Upper lobe of right lung (tissue), 1 donor: ENCODE measurements around the gene CSMD2. TPM values are rescaled to one million over a fixed set of nuclear protein-coding genes. Genes with fewer than 3 reads are reported as not detected.

Experiments used
- ATAC-seq: fragments of 200-7000 bp; cut with Tn5 transposase; one replicate; pipeline ENCODE4 v1.9.1; 2020; ENCODE audit warnings: mild to moderate bottlenecking, moderate library complexity
- DNase-seq: peaks from one replicate; pipeline ENCODE4 v3.0.0-alpha.2; 2020
- H3K27ac ChIP-seq: fragments of 200-600 bp; one replicate; pipeline ENCODE4 v1.8.0; 2022
- H3K27me3 ChIP-seq: fragments of 200-600 bp; one replicate; pipeline ENCODE4 v1.8.0; 2022; ENCODE audit warnings: mild to moderate bottlenecking
- H3K36me3 ChIP-seq: fragments of 200-600 bp; one replicate; pipeline ENCODE4 v1.8.0; 2022
- H3K4me1 ChIP-seq: fragments of 200-600 bp; one replicate; pipeline ENCODE4 v1.8.0; 2022
- H3K4me3 ChIP-seq: fragments of 200-600 bp; one replicate; pipeline ENCODE4 v1.8.0; 2022; ENCODE audit warnings: mild to moderate bottlenecking
- H3K9me3 ChIP-seq: fragments of 200-600 bp; one replicate; pipeline ENCODE4 v1.8.0; 2022
- intact Hi-C: fragments of 100-400 bp; cut with DNase I; formaldehyde crosslinking; loops from one replicate; pipeline ENCODE4 v1.11.0; 2022
- total RNA-seq: library from RNA; stranded (reverse); fragmentation: NEBNext Ultra II Directional; extraction: Animal tissue kit (Norgen Biotek cat#: 25700); gene quantifications from one replicate; pipeline ENCODE4 v1.2.1, GENCODE V29; 2021
- TF ChIP-seq, protein P1 (sequence below): fragments of 200-600 bp; IDR thresholded peaks from one replicate; pipeline ENCODE4 v1.8.0; 2022; ENCODE audit warnings: antibody characterized with exemption
- donor health status: DM: no; HTN: yes; CAD: no; lungs with severe emphysema.

The CSMD2 gene
- total RNA-seq, 1 donor from 2014 or later, result 0.67 TPM

- TF ChIP-seq, protein P1, sequence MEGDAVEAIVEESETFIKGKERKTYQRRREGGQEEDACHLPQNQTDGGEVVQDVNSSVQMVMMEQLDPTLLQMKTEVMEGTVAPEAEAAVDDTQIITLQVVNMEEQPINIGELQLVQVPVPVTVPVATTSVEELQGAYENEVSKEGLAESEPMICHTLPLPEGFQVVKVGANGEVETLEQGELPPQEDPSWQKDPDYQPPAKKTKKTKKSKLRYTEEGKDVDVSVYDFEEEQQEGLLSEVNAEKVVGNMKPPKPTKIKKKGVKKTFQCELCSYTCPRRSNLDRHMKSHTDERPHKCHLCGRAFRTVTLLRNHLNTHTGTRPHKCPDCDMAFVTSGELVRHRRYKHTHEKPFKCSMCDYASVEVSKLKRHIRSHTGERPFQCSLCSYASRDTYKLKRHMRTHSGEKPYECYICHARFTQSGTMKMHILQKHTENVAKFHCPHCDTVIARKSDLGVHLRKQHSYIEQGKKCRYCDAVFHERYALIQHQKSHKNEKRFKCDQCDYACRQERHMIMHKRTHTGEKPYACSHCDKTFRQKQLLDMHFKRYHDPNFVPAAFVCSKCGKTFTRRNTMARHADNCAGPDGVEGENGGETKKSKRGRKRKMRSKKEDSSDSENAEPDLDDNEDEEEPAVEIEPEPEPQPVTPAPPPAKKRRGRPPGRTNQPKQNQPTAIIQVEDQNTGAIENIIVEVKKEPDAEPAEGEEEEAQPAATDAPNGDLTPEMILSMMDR, result no peak
- Histone ChIP-seq H3K4me1 (no peaks in the 10 kb centered on the region), H3K36me3 (no peaks in the 10 kb centered on the region), H3K27me3 (no peaks in the 10 kb centered on the region), H3K27ac (no peak overlapping the region), H3K4me3 (no peak overlapping the region), H3K9me3 (no peaks in the 10 kb centered on the region)
- ATAC-seq, result peak; percentile 21
- DNase-seq, result no peak
- intact Hi-C loops, result no loop called here
Observed at GRCh38 chr1:33743221-33743998, 421.6 kb downstream of the CSMD2 start.

DNA sequence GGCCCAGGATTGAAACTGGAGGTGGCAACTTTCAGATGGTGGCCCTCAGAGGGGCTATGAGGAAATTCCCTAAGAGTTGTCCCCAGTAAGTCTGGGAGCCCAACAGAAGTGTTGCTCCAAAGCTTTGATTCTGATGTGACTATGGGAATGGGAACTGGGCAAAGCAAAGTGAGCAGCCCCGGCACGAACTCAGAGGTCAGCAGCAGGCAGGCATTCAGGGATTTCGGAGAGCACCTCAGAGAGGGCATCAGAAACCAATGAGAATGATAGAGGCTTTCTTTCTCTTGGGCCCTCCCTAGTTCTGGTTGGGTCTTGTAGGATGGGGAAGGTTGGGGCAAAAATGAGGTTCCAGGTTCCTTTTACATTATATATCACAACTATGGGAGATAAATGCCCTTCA is 422.4 kb downstream of the CSMD2 start:
- no peak overlapping the region for H3K4me3 ChIP-seq
- TF ChIP-seq, protein P1, result no peak
- intact Hi-C loops, result no loop called here
- ATAC-seq, result no peak
- DNase-seq, result no peak
- no peaks in the 10 kb centered on the region for H3K27me3 ChIP-seq
- no peaks in the 10 kb centered on the region for H3K36me3 ChIP-seq
- H3K9me3 ChIP-seq, result no peaks in the 10 kb centered on the region
- no peaks in the 10 kb centered on the region for H3K4me1 ChIP-seq
- H3K27ac ChIP-seq, result no peak overlapping the region

DNA sequence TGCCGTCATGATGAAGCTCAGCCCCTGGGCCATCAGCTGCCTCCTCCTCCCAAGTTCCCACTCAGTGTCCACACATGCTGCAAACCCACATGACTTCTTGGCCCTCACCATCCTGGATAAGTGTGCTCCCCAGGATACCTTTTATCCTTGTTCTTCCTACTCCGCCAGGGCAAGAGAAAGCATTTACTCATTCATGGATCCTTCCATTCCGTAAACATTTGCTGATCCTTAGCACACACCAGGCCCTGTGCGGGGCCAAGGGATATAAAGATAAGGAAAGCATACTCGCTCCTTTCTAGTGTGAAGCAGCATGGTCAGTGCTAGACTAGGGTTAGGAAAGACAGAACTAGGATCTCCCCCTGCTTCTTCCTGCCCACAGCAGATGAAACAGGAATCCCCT is 423.3 kb downstream of the CSMD2 start:
- H3K4me3 ChIP-seq, result no peak overlapping the region
- no peak for ATAC-seq

DNA sequence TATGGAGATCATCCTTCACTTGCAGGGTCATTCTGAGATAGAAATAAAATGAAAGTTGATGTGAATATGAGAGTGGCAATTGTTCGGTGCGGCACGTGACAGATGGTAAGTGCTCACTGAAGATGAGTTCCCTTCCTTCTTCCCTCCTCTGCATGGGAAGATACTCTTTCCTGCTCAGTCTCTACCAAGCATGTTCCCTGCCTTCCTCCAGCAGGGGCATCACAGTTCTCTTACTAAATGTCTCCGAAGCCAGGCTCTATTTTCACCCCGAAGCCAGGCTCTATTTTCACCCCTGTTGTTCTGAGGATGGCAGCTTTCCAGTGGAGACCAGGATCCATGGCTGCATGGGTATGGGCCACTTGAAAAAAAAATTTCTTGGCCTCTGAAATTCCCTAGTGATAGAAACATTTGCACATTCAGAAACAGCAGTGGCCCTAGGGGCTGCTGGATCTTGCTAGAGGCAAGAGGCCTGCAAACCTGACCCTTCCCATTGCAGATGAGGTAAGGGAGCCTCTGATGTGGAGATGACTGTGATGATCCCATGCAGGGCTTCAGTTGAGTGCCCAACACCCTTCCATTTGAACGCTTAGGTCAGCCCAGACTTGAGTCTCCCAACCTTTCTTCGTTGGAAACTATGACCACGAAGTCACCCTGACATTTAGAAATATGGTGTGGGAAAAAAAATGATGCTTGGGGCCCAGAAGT is 424.8 kb downstream of the CSMD2 start:
- Histone ChIP-seq H3K4me1 (no peaks in the 10 kb centered on the region), H3K36me3 (no peaks in the 10 kb centered on the region), H3K27ac (no peak overlapping the region), H3K9me3 (no peaks in the 10 kb centered on the region), H3K4me3 (no peak overlapping the region), H3K27me3 (no peaks in the 10 kb centered on the region)
- TF ChIP-seq, protein P1, result no peak
- DNase-seq (no peak), ATAC-seq (no peak)
- intact Hi-C loops, result no loop called here

More for the DNA sequence above, 423.3 kb downstream of the CSMD2 start:
- Histone ChIP-seq H3K9me3 (no peaks in the 10 kb centered on the region), H3K4me1 (no peaks in the 10 kb centered on the region), H3K27ac (no peak overlapping the region), H3K27me3 (no peaks in the 10 kb centered on the region), H3K36me3 (no peaks in the 10 kb centered on the region)
- intact Hi-C loops, result no loop called here
- TF ChIP-seq, protein P1, result no peak
- DNase-seq, result no peak

- no peak overlapping the region for H3K27ac ChIP-seq
- no peaks in the 10 kb centered on the region for H3K27me3 ChIP-seq
- no peaks in the 10 kb centered on the region for H3K9me3 ChIP-seq
- no peaks in the 10 kb centered on the region for H3K36me3 ChIP-seq
- DNase-seq (no peak), ATAC-seq (no peak)
- H3K4me3 ChIP-seq, result no peak overlapping the region
- TF ChIP-seq, protein P1, result no peak
- intact Hi-C loops, result no loop called here
- no peaks in the 10 kb centered on the region for H3K4me1 ChIP-seq
Observed at GRCh38 chr1:33738976-33739375, 426.1 kb downstream of the CSMD2 start.
